WTC11 (cell line): ENCODE measurements around the gene NXT2.

Experiments used
- ATF6 ChIP-seq: sonication (generic); formaldehyde crosslinking; IDR thresholded peaks from 2 replicates; pipeline ENCODE4 v1.8.1; 2023; ENCODE audit warnings: mild to moderate bottlenecking, missing genetic modification reagents
- CTCF ChIP-seq: fragments of 200-600 bp; IDR thresholded peaks from 2 replicates; pipeline ENCODE4 v1.8.0; 2022; ENCODE audit warnings: antibody characterized with exemption
- E2F1 ChIP-seq: sonication (generic); formaldehyde crosslinking; IDR thresholded peaks from 2 replicates; pipeline ENCODE4 v1.8.0; 2022; ENCODE audit warnings: mild to moderate bottlenecking, missing genetic modification reagents
- MYBL2 ChIP-seq: sonication (generic); formaldehyde crosslinking; IDR thresholded peaks from 2 replicates; pipeline ENCODE4 v1.8.1; 2023; ENCODE audit warnings: mild to moderate bottlenecking, moderate library complexity, missing genetic modification reagents
- NR1H2 ChIP-seq: sonication (generic); formaldehyde crosslinking; IDR thresholded peaks from 2 replicates; pipeline ENCODE4 v1.9.0; 2021; ENCODE audit warnings: mild to moderate bottlenecking, moderate library complexity, missing genetic modification reagents
- ZNF121 ChIP-seq: sonication (generic); formaldehyde crosslinking; IDR thresholded peaks from 2 replicates; pipeline ENCODE4 v1.8.0; 2023; ENCODE audit warnings: missing genetic modification reagents

GRCh38 chrX:109537324-109537665 lies 651 bp downstream of the NXT2 start:
- TF ChIP-seq CTCF: no peak
- no peak for TF ChIP-seq NR1H2 (CRISPR knock-in tag)
- TF ChIP-seq ATF6 (CRISPR knock-in tag): no peak
- no peak for TF ChIP-seq MYBL2 (CRISPR knock-in tag)
- no peak for TF ChIP-seq E2F1 (CRISPR knock-in tag)
- no peak for TF ChIP-seq ZNF121
